Dendritic cell treated with granulocyte-macrophage colony-stimulating factor and Interleukin-4, amounts not matched to agents 40 ng/mL and 50 ng/mL, for 4 days (primary cell): ENCODE measurements around the gene MAP1LC3B2.

Source experiments
- H3K27ac Mint-ChIP-seq: one replicate; pipeline ENCODE4 v1.8.0; 2022; ENCODE audit warnings: mild to moderate bottlenecking, mixed read lengths
- H3K27me3 Mint-ChIP-seq: one replicate; pipeline ENCODE4 v1.8.0; 2022; ENCODE audit warnings: mild to moderate bottlenecking, mixed read lengths
- H3K36me3 Mint-ChIP-seq: one replicate; pipeline ENCODE4 v1.8.0; 2022; ENCODE audit warnings: low read depth, mixed read lengths
- H3K4me1 Mint-ChIP-seq: one replicate; pipeline ENCODE4 v1.8.0; 2022; ENCODE audit warnings: low read depth, mixed read lengths
- H3K4me3 Mint-ChIP-seq: one replicate; pipeline ENCODE4 v1.8.0; 2022; ENCODE audit warnings: mild to moderate bottlenecking, moderate library complexity, mixed read lengths
- H3K9me3 Mint-ChIP-seq: one replicate; pipeline ENCODE4 v1.8.0; 2022; ENCODE audit warnings: mixed read lengths
- intact Hi-C: fragments of 100-400 bp; cut with micrococcal nuclease; formaldehyde crosslinking; loops from one replicate; pipeline ENCODE4 v1.15.0; 2022

The MAP1LC3B2 gene

DNA sequence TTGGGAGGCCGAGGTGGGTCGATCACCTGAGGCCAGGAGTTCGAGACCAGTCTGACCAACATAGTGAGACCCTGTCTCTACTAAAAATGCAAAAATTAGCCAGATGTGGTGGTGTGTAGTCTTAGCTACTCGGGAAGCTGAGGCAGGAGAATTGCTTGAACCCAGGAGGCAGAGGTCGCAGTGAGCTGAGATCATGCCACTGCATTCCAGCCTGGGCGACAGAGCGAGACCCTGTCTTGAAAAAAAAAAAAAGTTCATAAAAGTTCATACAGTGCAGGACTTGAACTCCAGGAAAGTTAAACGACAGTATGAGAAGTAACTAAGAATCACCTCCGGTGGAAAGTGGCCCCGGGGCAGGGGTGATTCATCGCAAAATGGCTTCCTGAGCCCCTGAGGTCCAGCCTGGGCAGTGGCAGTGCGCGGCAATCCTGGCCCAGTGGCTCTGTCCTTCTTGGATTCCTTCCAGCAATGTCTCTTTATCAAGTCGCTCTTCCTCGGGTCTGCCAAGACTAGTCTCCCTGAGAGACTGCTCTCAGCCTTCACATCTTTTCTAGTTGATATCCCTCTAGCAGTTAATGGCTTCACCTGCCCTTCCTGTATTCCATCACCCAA lies 16.7 kb upstream of the MAP1LC3B2 start:
- no peaks in the 10 kb centered on the region for H3K36me3 Mint-ChIP-seq
- peak overlapping the region; percentile 0 for H3K27ac Mint-ChIP-seq
- peaks cover 51% of the 10 kb centered on the region for H3K4me1 Mint-ChIP-seq
- no peaks in the 10 kb centered on the region for H3K9me3 Mint-ChIP-seq
- H3K4me3 Mint-ChIP-seq: no peak overlapping the region
- H3K27me3 Mint-ChIP-seq: no peaks in the 10 kb centered on the region
- intact Hi-C loops: no loop called here

DNA sequence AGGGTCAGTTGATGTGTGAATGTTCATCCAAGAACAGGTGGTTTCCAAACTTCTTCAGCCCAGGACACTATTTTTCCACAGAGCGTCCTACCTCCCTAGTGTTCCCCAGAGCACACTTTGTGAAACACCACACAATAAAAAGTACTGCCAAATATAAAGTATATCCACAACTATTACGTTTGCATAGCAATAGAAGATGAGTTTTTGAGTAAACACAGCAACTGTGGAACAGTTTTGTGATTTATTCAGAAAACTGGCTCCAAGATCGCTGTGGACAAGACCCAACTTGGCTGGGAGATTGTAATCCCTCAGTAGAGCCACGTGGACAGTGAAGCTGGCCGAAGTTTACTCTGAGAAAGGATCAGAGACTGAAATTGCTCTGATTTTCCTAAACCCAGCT lies 14.5 kb upstream of the MAP1LC3B2 start:
- Mint-ChIP-seq H3K9me3 (no peaks in the 10 kb centered on the region), H3K36me3 (no peaks in the 10 kb centered on the region), H3K27ac (no peak overlapping the region), H3K4me3 (no peak overlapping the region), H3K27me3 (peaks cover 3% of the 10 kb centered on the region), H3K4me1 (peaks cover 44% of the 10 kb centered on the region)
- intact Hi-C loops: no loop called here

- H3K9me3 Mint-ChIP-seq: no peaks in the 10 kb centered on the region
- H3K27ac Mint-ChIP-seq: no peak overlapping the region
- intact Hi-C loops: no loop called here
- H3K4me1 Mint-ChIP-seq: peaks cover 39% of the 10 kb centered on the region
- H3K36me3 Mint-ChIP-seq: no peaks in the 10 kb centered on the region
- H3K4me3 Mint-ChIP-seq: no peak overlapping the region
- peaks cover 3% of the 10 kb centered on the region for H3K27me3 Mint-ChIP-seq
Observed at GRCh38 chr12:116545144-116545543, 14.0 kb upstream of the MAP1LC3B2 start.

- intact Hi-C loops: no loop called here
- Mint-ChIP-seq H3K27ac (peak overlapping the region; percentile 20), H3K9me3 (no peaks in the 10 kb centered on the region), H3K4me3 (no peak overlapping the region), H3K27me3 (peaks cover 3% of the 10 kb centered on the region), H3K36me3 (no peaks in the 10 kb centered on the region), H3K4me1 (peaks cover 33% of the 10 kb centered on the region)
Observed at GRCh38 chr12:116545936-116546335, 13.2 kb upstream of the MAP1LC3B2 start.

DNA sequence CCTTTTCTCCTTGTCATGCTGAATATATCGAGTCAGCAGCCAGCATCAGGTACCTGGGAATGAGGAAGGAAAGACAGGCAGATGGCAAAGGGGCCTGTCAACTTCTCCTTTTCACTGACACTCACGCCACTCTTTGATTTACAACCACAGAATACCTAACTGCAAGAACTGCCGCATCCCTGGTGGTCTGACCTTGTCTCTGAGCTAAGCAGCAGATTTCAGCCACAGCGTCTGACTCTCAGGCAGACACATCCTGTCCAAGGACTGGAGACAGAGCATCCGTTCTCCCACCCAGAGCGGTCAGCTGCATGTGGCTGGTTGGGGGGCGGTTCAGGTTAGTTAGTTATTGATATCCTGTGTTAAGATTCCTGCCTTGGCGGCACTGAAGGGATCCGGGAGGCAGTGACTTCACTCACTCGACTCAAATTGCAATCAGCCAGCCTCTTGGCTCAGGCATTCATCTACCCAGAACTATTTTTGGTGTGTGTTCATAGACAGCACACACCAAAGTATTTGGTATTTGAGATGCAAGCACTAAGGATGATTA lies 11.2 kb upstream of the MAP1LC3B2 start:
- Mint-ChIP-seq H3K4me3 (peak overlapping the region; percentile 61), H3K36me3 (no peaks in the 10 kb centered on the region), H3K4me1 (peaks cover 27% of the 10 kb centered on the region), H3K9me3 (no peaks in the 10 kb centered on the region), H3K27me3 (peaks cover 3% of the 10 kb centered on the region), H3K27ac (peak overlapping the region; percentile 80)
- intact Hi-C loops: no loop called here

- Mint-ChIP-seq H3K27me3 (peaks cover 3% of the 10 kb centered on the region), H3K4me3 (no peak overlapping the region), H3K36me3 (no peaks in the 10 kb centered on the region), H3K9me3 (no peaks in the 10 kb centered on the region), H3K4me1 (peaks cover 22% of the 10 kb centered on the region), H3K27ac (no peak overlapping the region)
- intact Hi-C loops: loop anchor here (5.0 kb wide), 1 partner anchor 42 kb away; no protein-coding TSS in a partner anchor
Observed at GRCh38 chr12:116549993-116550392, 9.2 kb upstream of the MAP1LC3B2 start.

DNA sequence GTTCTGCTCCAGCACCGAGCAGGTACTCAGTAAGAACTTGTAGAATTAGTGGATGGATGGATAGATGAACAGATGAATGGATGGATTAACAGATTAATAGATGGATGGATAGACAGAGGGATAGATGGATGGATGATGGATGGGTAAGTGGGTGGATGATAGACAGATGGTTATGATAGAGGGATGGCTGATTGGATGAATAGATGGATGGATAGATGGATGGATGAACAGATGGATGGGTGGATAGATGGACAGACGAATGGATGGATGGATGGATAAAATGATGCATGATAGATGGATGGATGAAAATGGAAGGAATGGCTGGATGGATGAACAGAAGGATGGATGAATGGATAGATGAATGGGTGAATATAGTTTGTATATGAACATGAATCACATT lies 8.0 kb upstream of the MAP1LC3B2 start:
- no peak overlapping the region for H3K27ac Mint-ChIP-seq
- H3K9me3 Mint-ChIP-seq: no peaks in the 10 kb centered on the region
- no peak overlapping the region for H3K4me3 Mint-ChIP-seq
- H3K36me3 Mint-ChIP-seq: no peaks in the 10 kb centered on the region
- H3K4me1 Mint-ChIP-seq: peaks cover 22% of the 10 kb centered on the region
- H3K27me3 Mint-ChIP-seq: peaks cover 3% of the 10 kb centered on the region
- intact Hi-C loops: loop anchor here (5.0 kb wide), 1 partner anchor 41 kb away; no protein-coding TSS in a partner anchor

- Mint-ChIP-seq H3K36me3 (no peaks in the 10 kb centered on the region), H3K27me3 (peaks cover 3% of the 10 kb centered on the region), H3K27ac (no peak overlapping the region), H3K4me3 (no peak overlapping the region), H3K4me1 (peaks cover 24% of the 10 kb centered on the region), H3K9me3 (no peaks in the 10 kb centered on the region)
- intact Hi-C loops: loop anchor here (5.0 kb wide), 1 partner anchor 41 kb away; no protein-coding TSS in a partner anchor
Observed at GRCh38 chr12:116551619-116551951, 7.6 kb upstream of the MAP1LC3B2 start.

DNA sequence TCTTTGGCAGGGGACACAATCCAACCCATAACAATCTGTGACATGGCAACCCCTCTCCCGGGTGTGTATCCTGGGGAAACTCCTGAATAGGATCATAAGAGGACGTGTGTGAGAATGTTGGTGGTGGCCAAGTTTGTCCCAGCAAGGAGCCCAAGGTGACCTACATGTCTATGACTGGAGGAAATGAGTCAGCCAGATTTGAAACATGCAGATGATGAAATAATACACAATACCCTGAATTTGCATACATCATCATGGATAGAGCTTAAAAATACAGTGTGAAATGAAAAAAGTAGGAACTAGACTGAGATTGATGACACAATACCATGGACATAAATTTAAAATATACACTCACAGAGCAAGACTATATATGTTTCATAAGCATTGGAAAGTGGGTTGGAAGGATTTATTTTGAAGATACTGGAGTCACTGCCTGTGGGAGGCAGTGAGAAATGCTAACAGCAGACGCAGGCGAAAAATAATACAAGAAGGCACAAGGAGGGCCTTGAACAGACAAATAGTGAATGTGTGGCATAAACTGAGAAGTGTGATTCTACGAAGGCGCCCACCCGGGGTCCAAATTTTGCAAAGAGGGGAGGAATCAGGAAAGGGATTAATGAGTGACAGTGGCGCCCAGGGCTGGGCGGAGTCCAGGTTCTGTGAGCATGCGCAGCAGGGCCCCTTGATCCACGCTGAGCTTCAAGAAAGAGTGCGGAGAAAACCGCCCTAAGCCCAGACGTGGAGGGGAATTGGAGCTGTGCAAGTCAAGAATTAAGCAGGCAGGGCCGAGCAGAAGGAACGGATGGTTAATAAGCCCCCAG lies 7.0 kb upstream of the MAP1LC3B2 start:
- Mint-ChIP-seq H3K4me3 (no peak overlapping the region), H3K27me3 (peaks cover 6% of the 10 kb centered on the region), H3K4me1 (peaks cover 25% of the 10 kb centered on the region), H3K9me3 (no peaks in the 10 kb centered on the region), H3K27ac (no peak overlapping the region), H3K36me3 (no peaks in the 10 kb centered on the region)
- intact Hi-C loops: loop anchor here (5.0 kb wide), 1 partner anchor 40 kb away; no protein-coding TSS in a partner anchor

- no peak overlapping the region for H3K4me3 Mint-ChIP-seq
- no peaks in the 10 kb centered on the region for H3K36me3 Mint-ChIP-seq
- intact Hi-C loops: loop anchor here (5.0 kb wide), 1 partner anchor 39 kb away; no protein-coding TSS in a partner anchor
- H3K27me3 Mint-ChIP-seq: peaks cover 5% of the 10 kb centered on the region
- peaks cover 25% of the 10 kb centered on the region for H3K4me1 Mint-ChIP-seq
- H3K27ac Mint-ChIP-seq: no peak overlapping the region
- no peaks in the 10 kb centered on the region for H3K9me3 Mint-ChIP-seq
Observed at GRCh38 chr12:116552773-116553373, 6.3 kb upstream of the MAP1LC3B2 start.

- Mint-ChIP-seq H3K27ac (peak overlapping the region; percentile 96), H3K36me3 (no peaks in the 10 kb centered on the region), H3K4me3 (no peak overlapping the region), H3K27me3 (peaks cover 3% of the 10 kb centered on the region), H3K9me3 (no peaks in the 10 kb centered on the region), H3K4me1 (peaks cover 47% of the 10 kb centered on the region)
- intact Hi-C loops: no loop called here
Observed at GRCh38 chr12:116556356-116556952, 2.7 kb upstream of the MAP1LC3B2 start.

DNA sequence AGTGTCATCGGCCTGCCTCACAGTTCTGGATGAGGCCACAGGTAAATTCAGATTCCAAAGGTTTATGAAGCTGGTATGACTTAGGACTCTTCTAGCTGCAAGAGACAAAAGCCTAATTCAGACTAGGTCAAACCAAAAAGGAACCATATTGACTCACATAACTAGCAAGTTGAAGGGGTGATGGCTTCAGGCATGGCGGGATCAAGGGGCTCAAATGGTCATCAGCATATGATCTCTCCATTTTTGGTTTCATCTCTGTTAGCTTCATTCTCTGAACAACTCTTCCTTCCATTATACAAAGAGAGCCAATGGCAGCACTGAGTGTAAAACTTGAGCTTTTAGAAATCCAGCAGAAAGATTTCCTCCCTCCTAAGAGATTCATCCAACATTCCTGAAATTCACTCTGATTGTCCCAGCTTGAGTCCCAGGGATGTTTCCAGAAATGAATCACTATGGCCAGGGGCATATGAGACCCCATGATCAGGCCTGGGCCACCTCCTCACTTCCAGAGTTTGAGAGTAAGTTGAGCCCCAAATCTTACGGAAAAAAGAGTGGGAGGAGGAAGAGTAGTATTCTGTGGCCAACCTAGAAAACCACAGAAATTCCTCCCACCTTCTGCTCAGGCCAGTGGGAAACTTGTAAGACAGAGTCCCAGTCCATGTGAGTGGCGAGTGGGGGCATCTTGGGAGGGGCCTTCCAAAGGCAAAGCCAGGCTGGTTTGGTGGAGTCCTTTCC lies 2.0 kb upstream of the MAP1LC3B2 start:
- no peaks in the 10 kb centered on the region for H3K36me3 Mint-ChIP-seq
- intact Hi-C loops: no loop called here
- H3K4me1 Mint-ChIP-seq: peaks cover 53% of the 10 kb centered on the region
- no peaks in the 10 kb centered on the region for H3K9me3 Mint-ChIP-seq
- no peak overlapping the region for H3K4me3 Mint-ChIP-seq
- peak overlapping the region; percentile 96 for H3K27ac Mint-ChIP-seq
- peaks cover 3% of the 10 kb centered on the region for H3K27me3 Mint-ChIP-seq
